LNCaP clone FGC (cell line): ENCODE results near the gene HMG20A.

Experiments used
- DNase-seq: peaks from one replicate; pipeline ENCODE4 v3.0.0-alpha.2; 2011; ENCODE audit warnings: low read depth
- H3K4me3 ChIP-seq: 2 replicates; pipeline ENCODE4 v1.5.1; 2011; ENCODE audit warnings: mild to moderate bottlenecking, low read depth, low read length, control low read depth
- CTCF ChIP-seq: IDR thresholded peaks from 2 replicates; pipeline ENCODE4 v1.5.1; 2012; ENCODE audit warnings: mild to moderate bottlenecking; ENCODE audit not compliant: control insufficient read depth, insufficient read depth; ENCODE audit errors: extremely low read depth

The HMG20A gene

GRCh38 chr15:77503764-77504163 lies 83.1 kb downstream of the HMG20A start:
- no peak for TF ChIP-seq CTCF
- H3K4me3 ChIP-seq: no peak overlapping the region

GRCh38 chr15:77504306-77504705 lies 83.6 kb downstream of the HMG20A start:
- no peak for TF ChIP-seq CTCF
- H3K4me3 ChIP-seq: no peak overlapping the region
- DNase-seq: no peak

More at GRCh38 chr15:77503764-77504163, 83.1 kb downstream of the HMG20A start:
- DNase-seq: no peak

GRCh38 chr15:77504871-77505270 lies 84.2 kb downstream of the HMG20A start:
- TF ChIP-seq CTCF: no peak
- no peak overlapping the region for H3K4me3 ChIP-seq
- no peak for DNase-seq

GRCh38 chr15:77505556-77505955 lies 84.9 kb downstream of the HMG20A start:
- no peak for DNase-seq
- no peak overlapping the region for H3K4me3 ChIP-seq
- TF ChIP-seq CTCF: no peak

- TF ChIP-seq CTCF: no peak
- no peak overlapping the region for H3K4me3 ChIP-seq
- no peak for DNase-seq
Observed at GRCh38 chr15:77506311-77507142, 85.8 kb downstream of the HMG20A start.

- no peak overlapping the region for H3K4me3 ChIP-seq
- no peak for TF ChIP-seq CTCF
- no peak for DNase-seq
Observed at GRCh38 chr15:77507143-77507897, 86.6 kb downstream of the HMG20A start.

- H3K4me3 ChIP-seq: no peak overlapping the region
- no peak for TF ChIP-seq CTCF
- DNase-seq: no peak
Observed at GRCh38 chr15:77507911-77508310, 87.2 kb downstream of the HMG20A start.
